ENCODE results near the gene LPAR1.

LPAR1 gene

DNA sequence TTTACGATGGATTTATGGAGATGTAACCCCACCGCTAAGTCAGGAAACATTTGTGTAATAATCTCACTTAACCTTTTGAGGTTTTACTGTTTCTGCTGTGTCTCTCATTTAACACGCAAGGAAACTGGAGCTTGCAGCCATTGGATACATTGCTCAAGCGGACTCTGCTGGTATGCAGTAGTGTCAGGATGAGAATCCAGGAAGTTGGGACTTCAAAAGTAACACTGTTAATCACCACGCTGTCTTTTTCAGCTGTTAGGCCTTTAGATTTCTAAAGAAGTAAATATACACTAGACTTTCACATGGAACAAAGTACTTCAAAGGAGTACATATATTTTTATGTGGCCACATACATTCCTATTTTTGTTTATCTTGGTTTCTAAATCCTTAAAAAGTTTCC is 114.7 kb downstream of the LPAR1 start:
- DNase-seq (ENCODE audit: low read depth): no peak
- TF ChIP-seq CTCF (conservative IDR thresholded peaks at IDR 0.05; ENCODE audit: control insufficient read depth, insufficient read depth, low read depth, low read length): no peak
- H3K4me3 ChIP-seq (ENCODE audit: control insufficient read depth, low read depth, low read length): no peak overlapping the region

DNA sequence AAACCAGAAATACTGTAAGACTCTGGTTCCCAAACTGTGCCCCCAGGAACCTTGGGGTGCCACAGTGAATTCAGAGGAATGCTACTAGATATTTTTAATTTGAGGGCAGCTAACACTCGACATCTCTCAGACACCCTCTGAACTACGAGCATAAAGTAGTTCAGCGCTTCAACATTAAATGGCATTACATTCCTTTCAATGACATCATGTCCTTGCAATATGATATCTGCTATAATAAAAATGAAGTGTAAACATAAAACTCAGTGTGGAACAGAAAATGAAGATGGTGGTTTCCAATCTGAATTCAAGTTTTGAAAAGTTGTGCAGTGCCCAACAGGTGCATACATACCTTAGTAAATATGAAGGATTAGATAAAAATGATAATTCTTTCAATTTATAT is 116.1 kb downstream of the LPAR1 start:
- no peak overlapping the region for H3K4me3 ChIP-seq (ENCODE audit: control insufficient read depth, low read depth, low read length)
- no peak for DNase-seq (ENCODE audit: low read depth)

DNA sequence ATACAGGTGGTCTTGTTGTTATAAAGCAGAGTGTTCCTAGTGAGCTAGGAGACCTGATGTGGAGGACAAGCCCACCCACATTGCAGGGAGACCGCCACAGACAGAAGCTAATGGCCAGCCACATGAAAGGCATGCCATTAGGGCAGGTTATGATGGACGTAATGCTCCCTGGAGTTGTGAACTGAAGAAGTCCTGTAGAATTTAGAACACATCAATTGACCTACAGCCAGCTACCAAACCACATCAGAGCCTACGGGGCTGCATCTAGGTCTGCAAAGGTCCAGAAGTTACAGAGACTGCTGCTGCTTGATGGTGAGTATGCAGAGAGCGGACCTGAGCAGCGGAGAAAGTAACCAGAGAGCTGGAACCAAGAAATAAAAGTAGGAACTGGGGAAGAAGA is 116.6 kb downstream of the LPAR1 start:
- H3K4me3 ChIP-seq (ENCODE audit: control insufficient read depth, low read depth, low read length): no peak overlapping the region
- DNase-seq (ENCODE audit: low read depth): no peak
- no peak for TF ChIP-seq CTCF (conservative IDR thresholded peaks at IDR 0.05; ENCODE audit: control insufficient read depth, insufficient read depth, low read depth, low read length)

More for the DNA sequence above, 116.1 kb downstream of the LPAR1 start:
- TF ChIP-seq CTCF (conservative IDR thresholded peaks at IDR 0.05; ENCODE audit: control insufficient read depth, insufficient read depth, low read depth, low read length): no peak

DNA sequence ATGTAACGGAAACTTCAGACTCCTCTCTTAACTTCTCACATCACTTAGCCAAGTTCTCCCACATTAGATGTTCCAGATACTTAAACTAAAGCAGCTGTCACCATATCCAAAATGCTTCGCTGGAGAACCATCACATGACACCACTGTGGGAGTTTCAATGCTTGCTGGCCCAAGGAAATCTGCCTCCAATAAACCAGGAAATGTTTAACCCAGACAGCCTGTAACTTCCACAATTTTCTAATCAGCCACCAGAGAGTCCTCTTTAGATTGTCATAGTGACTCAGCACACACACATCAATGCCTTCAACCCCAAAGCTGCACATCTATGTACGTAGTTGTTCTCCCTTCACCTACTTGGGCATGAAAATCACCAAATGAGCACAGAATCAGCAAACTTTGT is 118.7 kb downstream of the LPAR1 start:
- no peak overlapping the region for H3K4me3 ChIP-seq (ENCODE audit: control insufficient read depth, low read depth, low read length)
- no peak for TF ChIP-seq CTCF (conservative IDR thresholded peaks at IDR 0.05; ENCODE audit: control insufficient read depth, insufficient read depth, low read depth, low read length)
- peak; percentile 99 for DNase-seq (ENCODE audit: low read depth)

- no peak overlapping the region for H3K4me3 ChIP-seq (ENCODE audit: control insufficient read depth, low read depth, low read length)
- DNase-seq (ENCODE audit: low read depth): no peak
- no peak for TF ChIP-seq CTCF (conservative IDR thresholded peaks at IDR 0.05; ENCODE audit: control insufficient read depth, insufficient read depth, low read depth, low read length)
These were observed 119.2 kb downstream of the LPAR1 start for GRCh38 chr9:110919050-110919435.

DNA sequence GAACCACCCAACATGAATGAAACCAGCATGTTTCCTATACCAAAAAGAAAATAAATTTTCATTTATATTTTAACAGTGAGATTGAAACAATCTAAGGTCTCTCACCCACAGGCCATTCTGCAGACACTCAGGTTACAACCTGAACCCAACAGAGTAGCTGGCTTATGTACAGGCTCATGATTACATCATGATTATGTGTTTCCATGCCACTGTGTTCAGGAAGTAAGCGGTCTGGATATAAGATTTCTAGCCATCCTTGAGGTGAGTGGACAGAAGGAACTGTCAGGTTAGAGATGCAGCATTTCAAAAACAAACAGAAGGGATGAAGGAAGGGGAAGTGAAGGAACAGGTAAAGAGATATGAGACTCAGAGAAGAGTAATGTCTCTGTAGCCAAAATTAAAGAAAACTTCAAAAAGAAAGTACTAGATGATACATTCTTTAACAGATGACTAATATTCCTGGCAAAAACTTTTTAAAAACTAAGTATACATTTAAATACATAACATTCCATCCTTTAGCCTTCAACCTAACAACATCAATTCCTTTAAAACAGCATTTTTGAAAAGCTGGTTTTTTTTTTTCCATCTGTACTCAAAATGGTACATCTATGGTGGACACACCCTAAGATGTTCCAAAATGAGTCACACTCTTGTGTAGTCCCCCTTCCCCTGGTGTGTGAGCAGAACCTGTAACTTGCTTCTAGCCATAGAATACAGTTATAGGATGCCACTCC is 119.8 kb downstream of the LPAR1 start:
- no peak for TF ChIP-seq CTCF (conservative IDR thresholded peaks at IDR 0.05; ENCODE audit: control insufficient read depth, insufficient read depth, low read depth, low read length)
- DNase-seq (ENCODE audit: low read depth): peak; percentile 94
- H3K4me3 ChIP-seq (ENCODE audit: control insufficient read depth, low read depth, low read length): no peak overlapping the region

GRCh38 chr9:110916403-110916802 is 121.9 kb downstream of the LPAR1 start:
- peak; percentile 83 for DNase-seq (ENCODE audit: low read depth)
- no peak for TF ChIP-seq CTCF (conservative IDR thresholded peaks at IDR 0.05; ENCODE audit: control insufficient read depth, insufficient read depth, low read depth, low read length)
- H3K4me3 ChIP-seq (ENCODE audit: control insufficient read depth, low read depth, low read length): no peak overlapping the region

All from fibroblast of mammary gland (primary cell).